Caco-2 (cell line): ENCODE measurements around the gene CPNE6. TPM values are rescaled to one million over a fixed set of nuclear protein-coding genes. Genes with fewer than 3 reads are reported as not detected.

ENCODE experiments used
- BruUV-seq: library from RNA; stranded (reverse); fragments of 400-500 nt; replicated peaks from 2 replicates; lab custom pipeline; 2021; lab: Mats Ljungman, UMichigan
- CTCF ChIA-PET: fragments of 300-600 bp; sonication (Branson Sonifier 250); formaldehyde crosslinking; loops from one replicate; lab custom pipeline; 2022; ENCODE audit warnings: antibody characterized with exemption; lab: Charles Lee
- POLR2A ChIA-PET: fragments of 300-600 bp; sonication (Branson Sonifier 250); formaldehyde crosslinking; loops from one replicate; lab custom pipeline; 2022; ENCODE audit warnings: antibody characterized with exemption; lab: Charles Lee
- DNase-seq, 2 experiments: peaks; one replicate each; pipeline versions ENCODE4 v3.0.0 to v3.0.0-alpha.2; 2020 to 2022
- H3K27me3 ChIP-seq: replicated peaks from 2 replicates; pipeline ENCODE4 v1.6.0; 2011; ENCODE audit warnings: low read length; ENCODE audit not compliant: control insufficient read depth, insufficient read depth
- H3K36me3 ChIP-seq: 2 replicates; pipeline ENCODE4 v1.5.1; 2011; ENCODE audit warnings: low read length; ENCODE audit not compliant: control insufficient read depth, insufficient read depth
- H3K4me1 ChIP-seq: fragments of 250-450 bp; sonication (Bioruptor Pico); 2 replicates; pipeline ENCODE4 v1.5.1; 2020; ENCODE audit warnings: mild to moderate bottlenecking
- H3K4me3 ChIP-seq: 2 replicates; pipeline ENCODE4 v1.5.1; 2011; ENCODE audit warnings: low read depth, mild to moderate bottlenecking, control low read depth, low read length
- H3K9me3 ChIP-seq: fragments of 250-450 bp; sonication (Bioruptor Pico); 2 replicates; pipeline ENCODE4 v1.5.1; 2020; ENCODE audit warnings: mild to moderate bottlenecking, moderate library complexity
- H3K27ac Mint-ChIP-seq: one replicate; pipeline ENCODE4 v1.8.0; 2022; ENCODE audit warnings: mixed read lengths; ENCODE audit not compliant: unreplicated experiment
- H3K27me3 Mint-ChIP-seq: one replicate; pipeline ENCODE4 v1.8.0; 2022; ENCODE audit warnings: mixed read lengths; ENCODE audit not compliant: insufficient read depth, unreplicated experiment
- H3K36me3 Mint-ChIP-seq: one replicate; pipeline ENCODE4 v1.8.0; 2022; ENCODE audit warnings: mild to moderate bottlenecking, mixed read lengths; ENCODE audit not compliant: insufficient read depth, unreplicated experiment
- H3K4me1 Mint-ChIP-seq: one replicate; pipeline ENCODE4 v1.8.0; 2022; ENCODE audit warnings: low read depth, mixed read lengths; ENCODE audit not compliant: unreplicated experiment
- H3K4me3 Mint-ChIP-seq: one replicate; pipeline ENCODE4 v1.8.0; 2022; ENCODE audit warnings: mild to moderate bottlenecking, moderate library complexity, mixed read lengths; ENCODE audit not compliant: unreplicated experiment
- H3K9me3 Mint-ChIP-seq: one replicate; pipeline ENCODE4 v1.8.0; 2022; ENCODE audit warnings: mixed read lengths; ENCODE audit not compliant: unreplicated experiment
- intact Hi-C: fragments of 100-400 bp; cut with micrococcal nuclease; formaldehyde crosslinking; loops from one replicate; pipeline ENCODE4 v1.10.0; 2022; ENCODE audit not compliant: unreplicated experiment
- total RNA-seq: library from RNA; stranded (reverse); gene quantifications from 2 replicates; pipeline ENCODE4 v1.2.3, GENCODE V29; 2022
- TF ChIP-seq, protein P1 (sequence below), 2 experiments: fragments of 200-600 bp in 1 of 2; IDR thresholded peaks; 1 replicate in 1 of 2; 2 replicates in 1 of 2; pipeline versions ENCODE4 v1.5.1 to v1.8.0; 2011 to 2022; ENCODE audit warnings: antibody characterized with exemption in 1 of 2, control low read depth in 1 of 2, inconsistent platforms in 1 of 2, low read depth in 1 of 2, low read length in 1 of 2, mild to moderate bottlenecking in 1 of 2, moderate library complexity in 1 of 2; ENCODE audit not compliant: insufficient read depth in 1 of 2, severe bottlenecking in 1 of 2, unreplicated experiment in 1 of 2

CPNE6 gene
- total RNA-seq, 1 experiment from 2014 or later, result not detected

GRCh38 chr14:24037658-24038037, 33.7 kb upstream of the CPNE6 start:
- no peak overlapping the region for H3K4me3 ChIP-seq
- H3K27me3 ChIP-seq, result no peaks in the 10 kb centered on the region
- peaks cover 3% of the 10 kb centered on the region for H3K27me3 Mint-ChIP-seq
- H3K4me1 Mint-ChIP-seq, result peaks cover 2% of the 10 kb centered on the region
- BruUV-seq, result no TSS peak
- no peaks in the 10 kb centered on the region for H3K36me3 Mint-ChIP-seq
- no peak overlapping the region for H3K27ac Mint-ChIP-seq
- H3K9me3 ChIP-seq, result no peaks in the 10 kb centered on the region
- CTCF ChIA-PET, result no interaction called here
- TF ChIP-seq, protein P1, sequence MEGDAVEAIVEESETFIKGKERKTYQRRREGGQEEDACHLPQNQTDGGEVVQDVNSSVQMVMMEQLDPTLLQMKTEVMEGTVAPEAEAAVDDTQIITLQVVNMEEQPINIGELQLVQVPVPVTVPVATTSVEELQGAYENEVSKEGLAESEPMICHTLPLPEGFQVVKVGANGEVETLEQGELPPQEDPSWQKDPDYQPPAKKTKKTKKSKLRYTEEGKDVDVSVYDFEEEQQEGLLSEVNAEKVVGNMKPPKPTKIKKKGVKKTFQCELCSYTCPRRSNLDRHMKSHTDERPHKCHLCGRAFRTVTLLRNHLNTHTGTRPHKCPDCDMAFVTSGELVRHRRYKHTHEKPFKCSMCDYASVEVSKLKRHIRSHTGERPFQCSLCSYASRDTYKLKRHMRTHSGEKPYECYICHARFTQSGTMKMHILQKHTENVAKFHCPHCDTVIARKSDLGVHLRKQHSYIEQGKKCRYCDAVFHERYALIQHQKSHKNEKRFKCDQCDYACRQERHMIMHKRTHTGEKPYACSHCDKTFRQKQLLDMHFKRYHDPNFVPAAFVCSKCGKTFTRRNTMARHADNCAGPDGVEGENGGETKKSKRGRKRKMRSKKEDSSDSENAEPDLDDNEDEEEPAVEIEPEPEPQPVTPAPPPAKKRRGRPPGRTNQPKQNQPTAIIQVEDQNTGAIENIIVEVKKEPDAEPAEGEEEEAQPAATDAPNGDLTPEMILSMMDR (IDR thresholded peaks at IDR 0.05; ENCODE audit: insufficient read depth in 1 of 2, low read depth in 1 of 2, low read length in 1 of 2, severe bottlenecking in 1 of 2, unreplicated experiment in 1 of 2), result no peak
- no peaks in the 10 kb centered on the region for H3K9me3 Mint-ChIP-seq
- intact Hi-C loops, result no loop called here
- POLR2A ChIA-PET, result no interaction called here
- H3K4me3 Mint-ChIP-seq, result no peak overlapping the region
- no peaks in the 10 kb centered on the region for H3K36me3 ChIP-seq
- DNase-seq, result no peak
- H3K4me1 ChIP-seq, result no peaks in the 10 kb centered on the region

DNA sequence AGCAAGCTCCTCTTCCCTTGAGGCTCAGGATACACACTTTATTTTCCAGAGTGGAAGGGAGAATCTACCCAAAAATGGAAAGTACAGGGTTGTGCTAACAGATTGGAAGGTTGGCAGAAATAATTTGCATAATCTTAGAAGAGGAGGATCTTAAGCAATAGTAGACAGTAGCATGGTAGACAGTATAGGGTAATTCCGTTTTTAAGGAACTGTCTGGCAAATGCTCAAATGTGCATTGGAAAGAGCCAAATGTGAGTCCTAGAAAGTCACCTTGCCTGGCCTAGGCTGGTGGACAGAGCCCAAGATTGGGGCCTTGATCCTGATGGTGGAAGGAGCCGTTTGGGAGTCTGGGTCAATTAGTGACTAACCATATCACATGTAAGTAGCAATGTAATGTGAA, 32.7 kb upstream of the CPNE6 start:
- Mint-ChIP-seq H3K9me3 (no peaks in the 10 kb centered on the region), H3K36me3 (no peaks in the 10 kb centered on the region), H3K27me3 (peaks cover 5% of the 10 kb centered on the region), H3K4me3 (no peak overlapping the region), H3K4me1 (peaks cover 7% of the 10 kb centered on the region), H3K27ac (no peak overlapping the region)
- Histone ChIP-seq H3K27me3 (no peaks in the 10 kb centered on the region), H3K4me3 (no peak overlapping the region), H3K36me3 (no peaks in the 10 kb centered on the region), H3K9me3 (no peaks in the 10 kb centered on the region), H3K4me1 (no peaks in the 10 kb centered on the region)
- intact Hi-C loops, result no loop called here
- POLR2A ChIA-PET, result no interaction called here
- CTCF ChIA-PET, result no interaction called here
- no TSS peak for BruUV-seq
- TF ChIP-seq, protein P1 (IDR thresholded peaks at IDR 0.05; ENCODE audit: insufficient read depth in 1 of 2, low read depth in 1 of 2, low read length in 1 of 2, severe bottlenecking in 1 of 2, unreplicated experiment in 1 of 2), result no peak
- DNase-seq, result no peak

GRCh38 chr14:24040692-24041091, 30.7 kb upstream of the CPNE6 start:
- DNase-seq, result no peak
- H3K4me3 Mint-ChIP-seq, result no peak overlapping the region
- peaks cover 7% of the 10 kb centered on the region for H3K4me1 Mint-ChIP-seq
- BruUV-seq, result no TSS peak
- H3K27ac Mint-ChIP-seq, result no peak overlapping the region
- peaks cover 9% of the 10 kb centered on the region for H3K27me3 Mint-ChIP-seq
- TF ChIP-seq, protein P1 (IDR thresholded peaks at IDR 0.05; ENCODE audit: insufficient read depth in 1 of 2, low read depth in 1 of 2, low read length in 1 of 2, severe bottlenecking in 1 of 2, unreplicated experiment in 1 of 2), result no peak
- ChIA-PET POLR2A (no interaction called here), CTCF (no interaction called here)
- intact Hi-C loops, result no loop called here
- Histone ChIP-seq H3K27me3 (no peaks in the 10 kb centered on the region), H3K36me3 (no peaks in the 10 kb centered on the region), H3K4me3 (no peak overlapping the region), H3K9me3 (no peaks in the 10 kb centered on the region), H3K4me1 (no peaks in the 10 kb centered on the region)
- H3K9me3 Mint-ChIP-seq, result no peaks in the 10 kb centered on the region
- H3K36me3 Mint-ChIP-seq, result no peaks in the 10 kb centered on the region
